PC-3 (cell line): ENCODE measurements around the gene MAGEB3.

Experiments used
- CTCF ChIP-seq: fragments of 300-600 bp; sonication (generic); conservative IDR thresholded peaks from 2 replicates; pipeline ENCODE4 v1.5.1; 2017; ENCODE audit warnings: antibody characterized with exemption, low read depth, mild to moderate bottlenecking, low read length
- EZH2 ChIP-seq: fragments of 300-600 bp; sonication (generic); IDR thresholded peaks from one replicate; pipeline ENCODE4 v1.6.1; 2017; ENCODE audit warnings: antibody characterized with exemption, mild to moderate bottlenecking, low read length; ENCODE audit not compliant: unreplicated experiment

GRCh38 chrX:30196322-30196721 lies 34.1 kb upstream of the MAGEB3 start:
- peak; percentile 50 for TF ChIP-seq CTCF
- TF ChIP-seq EZH2 = no peak
